H1 (cell line): ENCODE data around the gene PLEKHG3. TPM values are rescaled to one million over a fixed set of nuclear protein-coding genes. Genes with fewer than 3 reads are reported as not detected.

Source experiments
- CEBPB ChIP-seq: IDR thresholded peaks from 2 replicates; pipeline ENCODE4 v1.6.1; 2012; ENCODE audit warnings: low read depth, low read length
- CHD1 ChIP-seq: IDR thresholded peaks from 2 replicates; pipeline ENCODE4 v1.6.1; 2012; ENCODE audit warnings: low read depth, low read length, improper control_type of control experiment
- EGR1 ChIP-seq: IDR thresholded peaks from 2 replicates; pipeline ENCODE4 v1.6.1; 2011; ENCODE audit warnings: low read depth, low read length, borderline replicate concordance
- EP300 ChIP-seq, 2 experiments: IDR thresholded peaks; 1 replicate in 1 of 2; 2 replicates in 1 of 2; pipeline ENCODE4 v1.6.1; 2011 to 2012; ENCODE audit warnings: low read depth in 2 of 2, low read length in 2 of 2, mild to moderate bottlenecking in 2 of 2, borderline replicate concordance in 1 of 2, inconsistent platforms in 1 of 2, moderate library complexity in 1 of 2
- EZH2 ChIP-seq: fragments of 200-600 bp; sonication (generic); IDR thresholded peaks from 2 replicates; pipeline ENCODE4 v1.7.1; 2012; ENCODE audit warnings: low read depth, mild to moderate bottlenecking, moderate library complexity, low read length, inconsistent platforms; ENCODE audit not compliant: severe bottlenecking
- KDM1A ChIP-seq: fragments of 200-600, 300-600 bp; sonication (generic); IDR thresholded peaks from 2 replicates; pipeline ENCODE4 v1.7.1; 2016; ENCODE audit warnings: mild to moderate bottlenecking, low read length, borderline replicate concordance
- POU5F1 ChIP-seq: IDR thresholded peaks from 2 replicates; pipeline ENCODE4 v1.6.1; 2011; ENCODE audit warnings: low read depth, mild to moderate bottlenecking, low read length, moderate library complexity
- RFX5 ChIP-seq: IDR thresholded peaks from 2 replicates; pipeline ENCODE4 v1.6.1; 2011; ENCODE audit warnings: low read depth, low read length, improper control_type of control experiment, borderline replicate concordance
- SIN3A ChIP-seq, 2 experiments: IDR thresholded peaks in 1 of 2; conservative IDR thresholded peaks in 1 of 2; 2 replicates each; pipeline ENCODE4 v1.6.1; 2011 to 2012; ENCODE audit warnings: low read length in 2 of 2, improper control_type of control experiment in 1 of 2, low read depth in 1 of 2, mild to moderate bottlenecking in 1 of 2
- polyA plus RNA-seq, 7 experiments: library from polyadenylated mRNA; depleted of rRNA in 3 of 7; stranded (reverse) in 5 of 7; unstranded in 2 of 7; fragments of >200 nt in 5 of 7; fragments of 200-250 nt in 2 of 7; gene quantifications; 1 replicate in 5 of 7; 2 replicates in 1 of 7; 4 replicates in 1 of 7; pipeline versions ENCODE4 v1.2.1 to v1.2.3, GENCODE V29; 2011 to 2013; ENCODE audit warnings: missing spikeins in 2 of 7, mixed read lengths in 2 of 7
- total RNA-seq: library from RNA; stranded (reverse); fragmentation: NEBNext Ultra II Directional; extraction: Animal tissue kit (Norgen Biotek cat#: 25700); gene quantifications from 2 replicates; pipeline ENCODE4 v1.2.1, GENCODE V29; 2021
- TF ChIP-seq, protein P1 (sequence below): IDR thresholded peaks from 2 replicates; pipeline ENCODE4 v1.6.1; 2011; ENCODE audit warnings: low read depth, mild to moderate bottlenecking, low read length; ENCODE audit not compliant: insufficient read depth
- TF ChIP-seq, protein P2 (sequence below): IDR thresholded peaks from 2 replicates; pipeline ENCODE4 v1.6.1; 2011; ENCODE audit warnings: low read length, improper control_type of control experiment

PLEKHG3 gene
- total and polyA plus RNA-seq, 2 of the 8 experiments (the other 6 are each of a cell fraction or from before 2014, with no cell fraction given): 43.4 to 90.6 TPM

DNA sequence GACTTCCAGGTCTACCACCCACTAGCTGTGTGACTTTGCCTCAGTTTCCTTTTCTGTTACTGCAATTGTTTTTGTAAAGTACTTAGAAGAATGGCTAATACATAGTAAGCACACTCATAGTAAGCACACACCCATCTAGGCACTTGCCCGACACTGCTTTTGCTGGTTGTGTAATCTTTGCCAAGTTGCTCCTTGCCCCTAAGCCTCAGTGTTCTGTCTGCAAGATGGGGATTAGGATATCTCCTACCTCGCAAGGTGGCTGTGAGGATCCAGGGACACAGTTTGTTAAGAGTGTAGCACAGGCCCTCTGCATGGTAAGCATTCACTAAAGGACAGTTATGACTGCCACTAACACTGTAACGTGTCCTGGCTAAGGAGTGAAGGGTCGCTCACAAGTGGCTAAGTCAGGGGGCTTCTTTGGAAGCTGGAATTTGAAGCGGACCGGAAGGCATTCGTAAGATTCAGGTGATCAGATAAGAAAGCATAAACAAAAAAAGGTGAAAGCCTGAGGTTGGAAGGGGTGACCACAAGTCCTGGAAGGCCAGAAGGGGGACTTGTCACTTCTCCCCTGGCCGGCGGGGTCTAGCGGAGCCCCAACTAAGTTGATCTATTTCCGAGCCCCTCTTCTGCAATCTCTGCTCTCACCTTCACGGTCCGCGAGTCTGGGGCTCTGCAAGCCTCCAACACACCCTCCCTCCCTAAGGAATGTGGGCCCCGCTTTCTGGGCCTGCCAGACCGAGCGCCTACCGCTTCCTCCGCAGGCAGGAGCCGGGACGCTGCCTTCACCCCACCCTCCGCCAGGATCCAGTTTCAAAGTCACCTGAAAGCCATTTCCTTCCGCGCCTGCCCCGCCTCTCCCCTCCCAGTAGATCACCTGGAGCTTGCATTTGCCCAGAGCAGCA is 1.5 kb upstream of the PLEKHG3 start (continued):
- TF ChIP-seq KDM1A (peak; percentile 62; the same call in 1 of the 2 replicates), POU5F1 (no peak), CEBPB (no peak), CHD1 (no peak), EGR1 (no peak), EP300 (IDR thresholded peaks at IDR 0.05; ENCODE audit: borderline replicate concordance in 1 of 2, low read depth in 2 of 2, low read length in 2 of 2) (peak in 1 of 2 experiments; percentile 52; a peak in 1 of 3 replicates), EZH2 (no peak), RFX5 (no peak), SIN3A (conservative IDR thresholded peaks at IDR 0.05 in 1 of 2, IDR thresholded peaks at IDR 0.05 in 1 of 2; ENCODE audit: low read depth in 1 of 2, low read length in 2 of 2) (peak in 1 of 2 experiments; percentile 88; a peak in 1 of 4 replicates)
- TF ChIP-seq, protein P1, sequence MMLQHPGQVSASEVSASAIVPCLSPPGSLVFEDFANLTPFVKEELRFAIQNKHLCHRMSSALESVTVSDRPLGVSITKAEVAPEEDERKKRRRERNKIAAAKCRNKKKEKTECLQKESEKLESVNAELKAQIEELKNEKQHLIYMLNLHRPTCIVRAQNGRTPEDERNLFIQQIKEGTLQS: no peak
- TF ChIP-seq, protein P2, sequence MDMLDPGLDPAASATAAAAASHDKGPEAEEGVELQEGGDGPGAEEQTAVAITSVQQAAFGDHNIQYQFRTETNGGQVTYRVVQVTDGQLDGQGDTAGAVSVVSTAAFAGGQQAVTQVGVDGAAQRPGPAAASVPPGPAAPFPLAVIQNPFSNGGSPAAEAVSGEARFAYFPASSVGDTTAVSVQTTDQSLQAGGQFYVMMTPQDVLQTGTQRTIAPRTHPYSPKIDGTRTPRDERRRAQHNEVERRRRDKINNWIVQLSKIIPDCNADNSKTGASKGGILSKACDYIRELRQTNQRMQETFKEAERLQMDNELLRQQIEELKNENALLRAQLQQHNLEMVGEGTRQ: no peak
